ENCODE data around the gene RASL12. TPM values are rescaled to one million over a fixed set of nuclear protein-coding genes. Genes with fewer than 3 reads are reported as not detected.

The RASL12 gene
- total and polyA plus RNA-seq, 12 donors, result 1.3 to 9.2 (median 3.4) TPM

GRCh38 chr15:65091946-65092770 is 24.4 kb upstream of the RASL12 start:
- no peak for DNase-seq
- Histone ChIP-seq H3K27me3 (no peaks in the 10 kb centered on the region), H3K9me3 (replicated peaks in 1 of 3) (no peaks in the 10 kb centered on the region), H3K27ac (no peak overlapping the region), H3K36me3 (replicated peaks in 1 of 2) (peaks cover 0 to 3% of the 10 kb centered on the region in 2 donors), H3K4me1 (replicated peaks in 1 of 2) (peaks cover 0 to 17% of the 10 kb centered on the region in 2 donors), H3K4me3 (no peak overlapping the region)
- intact Hi-C loops (cut with DNase I), result loop anchor here in 1 of 2 donors (10.0 kb wide), 1 partner anchor 47 kb away; the partner anchor contains the start of gene SLC51B
- 76 to 84% (median 81%) methylated on average over 9 to 12 of the region's 12 CpGs for WGBS, 4 donors
- no peak for TF ChIP-seq CTCF (IDR thresholded peaks at IDR 0.05)
- TF ChIP-seq POLR2A (IDR thresholded peaks at IDR 0.05), result no peak

- intact Hi-C loops (cut with DNase I), result no loop called here
- H3K27me3 ChIP-seq, result no peaks in the 10 kb centered on the region
- WGBS, 4 donors, result 36 to 43% (median 41%) methylated on average over 5 of the region's 5 CpGs
- peak overlapping the region in 1 of 5 donors; percentile 58 for H3K27ac ChIP-seq
- peaks cover 0 to 6% of the 10 kb centered on the region in 2 donors for H3K4me1 ChIP-seq (replicated peaks in 1 of 2)
- DNase-seq, result peak in 6 of 7 donors; percentile 36 to 76 (median 69)
- no peak overlapping the region for H3K4me3 ChIP-seq
- H3K9me3 ChIP-seq (replicated peaks in 1 of 3), result no peaks in the 10 kb centered on the region
- no peaks in the 10 kb centered on the region for H3K36me3 ChIP-seq (replicated peaks in 1 of 2)
- TF ChIP-seq CTCF (IDR thresholded peaks at IDR 0.05) (no peak), POLR2A (IDR thresholded peaks at IDR 0.05) (no peak)
Observed at GRCh38 chr15:65089206-65089824, 21.5 kb upstream of the RASL12 start.

- DNase-seq, result no peak
- Histone ChIP-seq H3K27me3 (no peaks in the 10 kb centered on the region), H3K27ac (peak overlapping the region in 1 of 5 donors; percentile 58), H3K9me3 (replicated peaks in 1 of 3) (no peaks in the 10 kb centered on the region), H3K4me3 (no peak overlapping the region), H3K4me1 (replicated peaks in 1 of 2) (peaks cover 0 to 6% of the 10 kb centered on the region in 2 donors), H3K36me3 (replicated peaks in 1 of 2) (no peaks in the 10 kb centered on the region)
- TF ChIP-seq CTCF (IDR thresholded peaks at IDR 0.05) (no peak), POLR2A (IDR thresholded peaks at IDR 0.05) (no peak)
- WGBS, 4 donors, result 78 to 82% (median 81%) methylated on average over 6 of the region's 6 CpGs
- intact Hi-C loops (cut with DNase I), result no loop called here
Observed at GRCh38 chr15:65088643-65089021, 20.8 kb upstream of the RASL12 start.

- Histone ChIP-seq H3K4me1 (replicated peaks in 1 of 2) (peaks cover 0 to 6% of the 10 kb centered on the region in 2 donors), H3K36me3 (replicated peaks in 1 of 2) (no peaks in the 10 kb centered on the region), H3K9me3 (replicated peaks in 1 of 3) (no peaks in the 10 kb centered on the region), H3K27ac (peak overlapping the region in 1 of 5 donors; percentile 58), H3K4me3 (no peak overlapping the region), H3K27me3 (no peaks in the 10 kb centered on the region)
- 75 to 88% (median 82%) methylated on average over 11 to 13 of the region's 13 CpGs for WGBS, 4 donors
- intact Hi-C loops (cut with DNase I), result no loop called here
- peak in 1 of 7 donors; percentile 66 for DNase-seq
- TF ChIP-seq POLR2A (IDR thresholded peaks at IDR 0.05) (no peak), CTCF (IDR thresholded peaks at IDR 0.05) (no peak)
Observed at GRCh38 chr15:65087873-65088642, 20.3 kb upstream of the RASL12 start.
